PC-3 (cell line): ENCODE measurements around the gene PIM1.

Experiments used
- CTCF ChIP-seq: fragments of 300-600 bp; sonication (generic); conservative IDR thresholded peaks from 2 replicates; pipeline ENCODE4 v1.5.1; 2017; ENCODE audit warnings: antibody characterized with exemption, low read depth, mild to moderate bottlenecking, low read length
- EZH2 ChIP-seq: fragments of 300-600 bp; sonication (generic); IDR thresholded peaks from one replicate; pipeline ENCODE4 v1.6.1; 2017; ENCODE audit warnings: antibody characterized with exemption, mild to moderate bottlenecking, low read length; ENCODE audit not compliant: unreplicated experiment

GRCh38 chr6:37209461-37210205 lies 39.7 kb downstream of the PIM1 start:
- TF ChIP-seq EZH2 (no peak), CTCF (no peak)
